A673 (cell line): ENCODE data around the gene TNFSF13.

Experiments
- CTCF ChIP-seq: fragments of 300-800, 200-600 bp; sonication (generic); conservative IDR thresholded peaks from 2 replicates; pipeline ENCODE4 v1.5.1; 2017; ENCODE audit warnings: low read depth, mild to moderate bottlenecking, antibody characterized with exemption, low read length, moderate library complexity, mixed read lengths
- EZH2 ChIP-seq: fragments of 200-600 bp; sonication (generic); IDR thresholded peaks from 2 replicates; pipeline ENCODE4 v1.6.1; 2017; ENCODE audit warnings: borderline replicate concordance, low read depth, mild to moderate bottlenecking, mixed read lengths, antibody characterized with exemption, low read length; ENCODE audit not compliant: poor library complexity, severe bottlenecking

- TF ChIP-seq CTCF (no peak), EZH2 (no peak)
Observed at GRCh38 chr17:7570351-7570750, 11.8 kb downstream of the TNFSF13 start.
